Measurements from ENCODE around the gene ZDHHC19. TPM values are rescaled to one million over a fixed set of nuclear protein-coding genes. Genes with fewer than 3 reads are reported as not detected.

Gene ZDHHC19
- total RNA-seq, 2 donors from 2014 or later: not detected

GRCh38 chr3:196232154-196232881 lies 21.1 kb upstream of the ZDHHC19 start:
- Mint-ChIP-seq H3K27ac (peak overlapping the region in 1 of 2 donors; percentile 67), H3K9me3 (no peaks in the 10 kb centered on the region), H3K36me3 (no peaks in the 10 kb centered on the region)
- peak; percentile 65 for ATAC-seq
- no peak for DNase-seq (ENCODE audit: low spot score in 2 of 2)

- ATAC-seq (peak in 1 of 2 donors; percentile 11), DNase-seq (ENCODE audit: low spot score in 2 of 2) (no peak)
- Mint-ChIP-seq H3K36me3 (no peaks in the 10 kb centered on the region), H3K27ac (peak overlapping the region in 1 of 2 donors; percentile 29), H3K9me3 (no peaks in the 10 kb centered on the region)
These were observed 16.7 kb upstream of the ZDHHC19 start for GRCh38 chr3:196227629-196228493.

GRCh38 chr3:196227121-196227561 lies 15.9 kb upstream of the ZDHHC19 start:
- ATAC-seq (peak in 1 of 2 donors; percentile 7), DNase-seq (ENCODE audit: low spot score in 2 of 2) (no peak)
- no peaks in the 10 kb centered on the region for H3K9me3 Mint-ChIP-seq
- H3K36me3 Mint-ChIP-seq: no peaks in the 10 kb centered on the region
- no peak overlapping the region for H3K27ac Mint-ChIP-seq

- DNase-seq (ENCODE audit: low spot score in 2 of 2) (no peak), ATAC-seq (no peak)
- Mint-ChIP-seq H3K36me3 (no peaks in the 10 kb centered on the region), H3K27ac (no peak overlapping the region), H3K9me3 (no peaks in the 10 kb centered on the region)
These were observed 14.7 kb upstream of the ZDHHC19 start for GRCh38 chr3:196225763-196226364.

- DNase-seq (ENCODE audit: low spot score in 2 of 2): no peak
- Mint-ChIP-seq H3K36me3 (no peaks in the 10 kb centered on the region), H3K9me3 (no peaks in the 10 kb centered on the region), H3K27ac (no peak overlapping the region)
- no peak for ATAC-seq
These were observed 13.9 kb upstream of the ZDHHC19 start for GRCh38 chr3:196225086-196225485.

- ATAC-seq: no peak
- Mint-ChIP-seq H3K27ac (no peak overlapping the region), H3K36me3 (no peaks in the 10 kb centered on the region), H3K9me3 (no peaks in the 10 kb centered on the region)
- no peak for DNase-seq (ENCODE audit: low spot score in 2 of 2)
These were observed 11.8 kb upstream of the ZDHHC19 start for GRCh38 chr3:196222876-196223595.

- ATAC-seq: no peak
- Mint-ChIP-seq H3K27ac (no peak overlapping the region), H3K9me3 (no peaks in the 10 kb centered on the region), H3K36me3 (no peaks in the 10 kb centered on the region)
- DNase-seq (ENCODE audit: low spot score in 2 of 2): no peak
These were observed 9.8 kb upstream of the ZDHHC19 start for GRCh38 chr3:196220991-196221390.

GRCh38 chr3:196220587-196220986 lies 9.4 kb upstream of the ZDHHC19 start:
- Mint-ChIP-seq H3K27ac (peak overlapping the region in 1 of 2 donors; percentile 79), H3K36me3 (no peaks in the 10 kb centered on the region), H3K9me3 (no peaks in the 10 kb centered on the region)
- ATAC-seq: no peak
- DNase-seq (ENCODE audit: low spot score in 2 of 2): no peak

- Mint-ChIP-seq H3K27ac (peak overlapping the region; percentile 80 to 91), H3K36me3 (no peaks in the 10 kb centered on the region), H3K9me3 (no peaks in the 10 kb centered on the region)
- no peak for DNase-seq (ENCODE audit: low spot score in 2 of 2)
- no peak for ATAC-seq
These were observed 8.7 kb upstream of the ZDHHC19 start for GRCh38 chr3:196219970-196220311.

GRCh38 chr3:196219194-196219969 lies 8.2 kb upstream of the ZDHHC19 start:
- DNase-seq (ENCODE audit: low spot score in 2 of 2) (peak; percentile 66 to 73), ATAC-seq (peak; percentile 96 to 97)
- Mint-ChIP-seq H3K36me3 (no peaks in the 10 kb centered on the region), H3K9me3 (no peaks in the 10 kb centered on the region), H3K27ac (peak overlapping the region; percentile 80 to 91)

- H3K9me3 Mint-ChIP-seq: no peaks in the 10 kb centered on the region
- DNase-seq (ENCODE audit: low spot score in 2 of 2) (no peak), ATAC-seq (no peak)
- H3K27ac Mint-ChIP-seq: peak overlapping the region; percentile 50 to 91
- no peaks in the 10 kb centered on the region for H3K36me3 Mint-ChIP-seq
These were observed 7.0 kb upstream of the ZDHHC19 start for GRCh38 chr3:196218155-196218712.

GRCh38 chr3:196217307-196218154 lies 6.3 kb upstream of the ZDHHC19 start:
- peak overlapping the region; percentile 50 to 91 for H3K27ac Mint-ChIP-seq
- H3K36me3 Mint-ChIP-seq: no peaks in the 10 kb centered on the region
- DNase-seq (ENCODE audit: low spot score in 2 of 2): no peak
- H3K9me3 Mint-ChIP-seq: no peaks in the 10 kb centered on the region
- no peak for ATAC-seq

- no peak for ATAC-seq
- no peak for DNase-seq (ENCODE audit: low spot score in 2 of 2)
- Mint-ChIP-seq H3K9me3 (no peaks in the 10 kb centered on the region), H3K36me3 (no peaks in the 10 kb centered on the region), H3K27ac (peak overlapping the region in 1 of 2 donors; percentile 91)
These were observed 5.5 kb upstream of the ZDHHC19 start for GRCh38 chr3:196216681-196217211.

GRCh38 chr3:196216089-196216564 lies 4.9 kb upstream of the ZDHHC19 start, which contains the start of gene SLC51A:
SLC51A (plus strand) TSS chr3:196216534; CDS start chr3:196216713, 179 bp downstream.
- ATAC-seq (no peak), DNase-seq (ENCODE audit: low spot score in 2 of 2) (no peak)
- Mint-ChIP-seq H3K36me3 (no peaks in the 10 kb centered on the region), H3K9me3 (no peaks in the 10 kb centered on the region), H3K27ac (peak within 1 kb of the TSS; percentile 34 to 91)
